HG03432 (cell line): ENCODE measurements around the gene F7.
"Not testable (repeated sequence)": the region's sequence is repeated elsewhere in the genome, so short reads cannot be mapped to it uniquely, and the experiment has no call there.

Experiments used
- ATAC-seq: cut with Tn5 transposase; IDR thresholded peaks from one replicate; pipeline ENCODE4 v1.9.1; 2021; ENCODE audit warnings: mild to moderate bottlenecking, moderate library complexity; ENCODE audit not compliant: unreplicated experiment

The F7 gene

GRCh38 chr13:113150550-113151365, 45.2 kb downstream of the F7 start:
- no peak for ATAC-seq

- ATAC-seq, result no peak
Observed at GRCh38 chr13:113151745-113152690, 46.4 kb downstream of the F7 start.

- no peak for ATAC-seq
Observed at GRCh38 chr13:113152691-113152983, 47.0 kb downstream of the F7 start.

GRCh38 chr13:113152984-113153809, 47.6 kb downstream of the F7 start:
- ATAC-seq, result peak; percentile 32

- peak; percentile 52 for ATAC-seq
Observed at GRCh38 chr13:113153810-113154748, 48.5 kb downstream of the F7 start.

- no peak for ATAC-seq
Observed at GRCh38 chr13:113155201-113155600, 49.6 kb downstream of the F7 start.

GRCh38 chr13:113155982-113156655, 50.5 kb downstream of the F7 start:
- ATAC-seq, result no peak

GRCh38 chr13:113157206-113157928, 51.8 kb downstream of the F7 start:
- ATAC-seq, result no peak

GRCh38 chr13:113157929-113158747, 52.5 kb downstream of the F7 start, which contains the start of gene PROZ:
Gene PROZ, plus strand, starts transcription at chr13:113158648. Its CDS starts 13 bp downstream, at chr13:113158661.
- ATAC-seq, result no peak

- ATAC-seq, result no peak
Observed at GRCh38 chr13:113158946-113159345, 53.4 kb downstream of the F7 start.

- no peak for ATAC-seq
Observed at GRCh38 chr13:113159701-113160100, 54.1 kb downstream of the F7 start.

- ATAC-seq, result no peak
Observed at GRCh38 chr13:113160983-113161382, 55.4 kb downstream of the F7 start.

- ATAC-seq, result no peak
Observed at GRCh38 chr13:113161433-113161832, 55.8 kb downstream of the F7 start.

GRCh38 chr13:113161975-113162374, 56.4 kb downstream of the F7 start:
- not testable (repeated sequence) for ATAC-seq

GRCh38 chr13:113162783-113163685, 57.4 kb downstream of the F7 start:
- ATAC-seq, result no peak

GRCh38 chr13:113164492-113164891, 58.9 kb downstream of the F7 start:
- ATAC-seq, result no peak

- no peak for ATAC-seq
Observed at GRCh38 chr13:113166266-113166665, 60.7 kb downstream of the F7 start.
